Body of pancreas (tissue), 4 donors: Measurements from ENCODE around the gene CETP. TPM values are rescaled to one million over a fixed set of nuclear protein-coding genes. Genes with fewer than 3 reads are reported as not detected.

ENCODE experiments used
- ATAC-seq: fragments of 150-250 bp; one replicate; pipeline ENCODE4 v1.9.1; 2016
- DNase-seq, 4 donors: peaks; one replicate each; pipeline ENCODE4 v3.0.0-alpha.2; 2019
- H3K27ac ChIP-seq, 4 donors: fragments of 200-600 bp; sonication (generic); 1 replicate in 3 of 4; 2 replicates in 1 of 4; pipeline versions ENCODE4 v1.5.1 to v1.6.1; 2016 to 2019; ENCODE audit warnings: mild to moderate bottlenecking in 1 of 4, mixed read lengths in 1 of 4, moderate library complexity in 1 of 4
- H3K27me3 ChIP-seq, 2 donors: fragments of 200-600 bp; sonication (generic); one replicate each; pipeline ENCODE4 v1.6.0; 2016; ENCODE audit warnings: mild to moderate bottlenecking in 1 of 2
- H3K36me3 ChIP-seq, 2 donors: fragments of 200-600 bp; sonication (generic); replicated peaks in 1 of 2; 2 replicates each; pipeline ENCODE4 v1.5.1; 2016; ENCODE audit warnings: low read depth in 2 of 2; ENCODE audit not compliant: insufficient read depth in 1 of 2
- H3K4me1 ChIP-seq: fragments of 200-600 bp; sonication (generic); one replicate; pipeline ENCODE4 v1.6.0; 2016
- H3K4me3 ChIP-seq, 2 donors: fragments of 200-600 bp; sonication (generic); 1 replicate in 1 of 2; 2 replicates in 1 of 2; pipeline ENCODE4 v1.5.1; 2016 to 2019
- H3K9me3 ChIP-seq, 3 donors: fragments of 200-600 bp; sonication (generic); 1 replicate in 2 of 3; 2 replicates in 1 of 3; pipeline ENCODE4 v1.5.1; 2016
- POLR2A ChIP-seq, 3 donors: fragments of 450-650 bp; IDR thresholded peaks; one replicate each; pipeline ENCODE4 v1.6.1; 2016; ENCODE audit warnings: antibody characterized with exemption in 3 of 3, mild to moderate bottlenecking in 2 of 3
- WGBS, 2 donors: methylation state at CpG; one replicate each; pipeline ENCODE4 v1.1.5; 2017; 5-methylcytosine and 5-hydroxymethylcytosine counted together
- intact Hi-C: fragments of 100-400 bp; cut with DNase I; formaldehyde crosslinking; loops from one replicate; pipeline ENCODE4 v1.15.1; 2023
- total RNA-seq, 2 donors: library from RNA; depleted of rRNA; stranded (reverse); fragments of >200 nt; gene quantifications; one replicate each; pipeline ENCODE4 v1.1.0, GENCODE V29; 2016
- TF ChIP-seq, protein P1 (sequence below), 7 experiments: fragments of 450-650 bp in 4 of 7; fragments of 200-600 bp in 3 of 7; sonication (generic) in 3 of 7; IDR thresholded peaks; one replicate each; pipeline ENCODE4 v1.5.1; 2016 to 2019; ENCODE audit warnings: antibody characterized with exemption in 7 of 7

CETP gene
- total RNA-seq, 2 donors from 2014 or later = 0.66 TPM; not detected in 1

DNA sequence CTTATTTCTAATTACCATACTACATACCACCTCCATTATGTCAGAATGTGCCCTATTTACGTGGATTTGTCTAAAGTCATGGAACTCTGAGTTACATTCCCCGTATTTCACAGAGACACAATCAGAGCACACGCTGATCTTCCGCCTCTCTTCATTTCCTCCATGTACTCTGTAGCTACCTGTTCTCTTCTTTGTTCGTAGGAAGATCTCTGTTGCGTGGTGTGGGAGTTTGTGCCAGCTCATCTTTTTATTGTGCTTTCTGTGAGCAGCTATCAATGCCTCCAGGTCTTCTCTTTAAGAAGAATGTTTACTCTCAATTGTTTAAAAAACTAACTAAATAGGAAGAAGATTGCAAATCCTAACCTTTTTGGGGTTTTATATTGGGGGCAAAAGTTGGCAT lies 54.6 kb downstream of the CETP start:
- no peaks in the 10 kb centered on the region for H3K4me1 ChIP-seq
- DNase-seq = no peak
- TF ChIP-seq, protein P1, sequence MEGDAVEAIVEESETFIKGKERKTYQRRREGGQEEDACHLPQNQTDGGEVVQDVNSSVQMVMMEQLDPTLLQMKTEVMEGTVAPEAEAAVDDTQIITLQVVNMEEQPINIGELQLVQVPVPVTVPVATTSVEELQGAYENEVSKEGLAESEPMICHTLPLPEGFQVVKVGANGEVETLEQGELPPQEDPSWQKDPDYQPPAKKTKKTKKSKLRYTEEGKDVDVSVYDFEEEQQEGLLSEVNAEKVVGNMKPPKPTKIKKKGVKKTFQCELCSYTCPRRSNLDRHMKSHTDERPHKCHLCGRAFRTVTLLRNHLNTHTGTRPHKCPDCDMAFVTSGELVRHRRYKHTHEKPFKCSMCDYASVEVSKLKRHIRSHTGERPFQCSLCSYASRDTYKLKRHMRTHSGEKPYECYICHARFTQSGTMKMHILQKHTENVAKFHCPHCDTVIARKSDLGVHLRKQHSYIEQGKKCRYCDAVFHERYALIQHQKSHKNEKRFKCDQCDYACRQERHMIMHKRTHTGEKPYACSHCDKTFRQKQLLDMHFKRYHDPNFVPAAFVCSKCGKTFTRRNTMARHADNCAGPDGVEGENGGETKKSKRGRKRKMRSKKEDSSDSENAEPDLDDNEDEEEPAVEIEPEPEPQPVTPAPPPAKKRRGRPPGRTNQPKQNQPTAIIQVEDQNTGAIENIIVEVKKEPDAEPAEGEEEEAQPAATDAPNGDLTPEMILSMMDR (IDR thresholded peaks at IDR 0.05) = no peak
- no peak for TF ChIP-seq POLR2A (IDR thresholded peaks at IDR 0.05)
- H3K36me3 ChIP-seq = no peaks in the 10 kb centered on the region
- no peak overlapping the region for H3K27ac ChIP-seq
- 85 to 96% methylated on average over 6 of the region's 6 CpGs for WGBS, 2 donors
- no peaks in the 10 kb centered on the region for H3K9me3 ChIP-seq
- no peaks in the 10 kb centered on the region for H3K27me3 ChIP-seq
- H3K4me3 ChIP-seq = no peak overlapping the region
- intact Hi-C loops = no loop called here
- ATAC-seq = no peak

DNA sequence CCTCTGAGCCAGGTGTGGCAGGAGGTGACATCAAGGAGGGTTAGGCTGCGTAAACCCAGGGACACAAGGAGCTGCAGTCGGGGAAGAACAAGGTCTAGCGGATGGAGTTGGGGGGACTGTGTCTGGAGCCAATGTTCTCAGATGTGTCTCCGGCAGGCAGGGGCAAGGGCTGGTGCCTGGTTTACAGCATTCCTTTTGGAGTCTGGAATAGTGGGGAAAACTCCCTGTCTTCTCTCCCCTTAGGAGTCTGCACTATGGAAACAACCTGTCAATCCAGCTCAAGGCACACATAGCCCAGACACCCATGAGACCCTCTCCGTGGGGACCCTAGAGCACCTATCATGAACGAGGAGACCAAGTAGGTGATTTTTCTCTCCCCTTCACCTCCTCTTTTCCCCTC lies 55.1 kb downstream of the CETP start:
- TF ChIP-seq POLR2A (IDR thresholded peaks at IDR 0.05) = no peak
- TF ChIP-seq, protein P1 (IDR thresholded peaks at IDR 0.05) = no peak
- Histone ChIP-seq H3K4me1 (no peaks in the 10 kb centered on the region), H3K27me3 (no peaks in the 10 kb centered on the region), H3K9me3 (no peaks in the 10 kb centered on the region), H3K27ac (no peak overlapping the region), H3K36me3 (no peaks in the 10 kb centered on the region), H3K4me3 (no peak overlapping the region)
- intact Hi-C loops = no loop called here
- no peak for ATAC-seq
- no peak for DNase-seq
- 78 to 80% methylated on average over 6 of the region's 6 CpGs for WGBS, 2 donors

DNA sequence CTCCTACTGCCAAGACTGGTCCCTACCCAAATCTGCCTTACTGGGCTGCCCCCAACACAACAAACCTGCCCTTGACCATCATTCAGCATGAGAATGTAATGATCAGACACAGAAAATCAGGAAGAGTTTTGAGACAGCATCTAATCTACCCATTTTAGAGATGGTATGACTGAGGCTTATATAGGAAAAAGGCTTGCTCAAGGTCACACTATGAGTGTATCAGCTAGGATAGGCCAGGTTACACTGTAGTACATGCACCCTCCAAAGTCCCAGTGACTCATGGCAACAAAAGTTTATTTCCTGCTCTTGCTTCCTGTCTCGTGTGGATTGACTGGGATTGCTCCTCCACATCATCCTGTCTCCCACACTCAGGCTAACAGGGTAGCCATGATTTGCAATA lies 55.5 kb downstream of the CETP start:
- H3K27ac ChIP-seq = no peak overlapping the region
- H3K36me3 ChIP-seq = no peaks in the 10 kb centered on the region
- H3K9me3 ChIP-seq = no peaks in the 10 kb centered on the region
- 73 to 88% methylated on average over 1 of the region's 1 CpG for WGBS, 2 donors
- H3K27me3 ChIP-seq = no peaks in the 10 kb centered on the region
- ATAC-seq (no peak), DNase-seq (no peak)
- intact Hi-C loops = no loop called here
- H3K4me3 ChIP-seq = no peak overlapping the region
- no peak for TF ChIP-seq POLR2A (IDR thresholded peaks at IDR 0.05)
- TF ChIP-seq, protein P1 (IDR thresholded peaks at IDR 0.05) = no peak
- H3K4me1 ChIP-seq = no peaks in the 10 kb centered on the region

DNA sequence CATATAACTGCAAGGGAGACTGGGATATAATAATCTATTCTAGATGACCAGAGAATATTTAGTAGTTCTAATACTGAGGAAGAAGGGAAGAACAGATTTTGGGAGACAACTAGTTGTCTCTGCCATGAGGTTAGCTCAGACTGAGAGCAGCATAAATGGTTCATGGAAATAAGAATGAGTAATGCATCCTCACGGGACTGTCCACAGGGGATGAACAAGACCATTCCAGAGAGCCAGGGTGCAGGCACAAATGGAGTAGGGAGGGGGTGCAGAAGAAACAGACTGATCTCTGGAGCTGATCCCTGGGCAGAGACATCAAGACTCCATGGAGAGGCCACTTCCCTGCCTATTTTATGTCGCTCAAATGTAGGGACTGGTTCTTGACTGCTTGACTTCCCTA lies 58.0 kb downstream of the CETP start:
- TF ChIP-seq POLR2A (IDR thresholded peaks at IDR 0.05) = no peak
- TF ChIP-seq, protein P1 (IDR thresholded peaks at IDR 0.05) = no peak
- WGBS, 2 donors = 77 to 82% methylated on average over 2 of the region's 2 CpGs
- no peak overlapping the region for H3K4me3 ChIP-seq
- no peaks in the 10 kb centered on the region for H3K4me1 ChIP-seq
- no peak for DNase-seq
- no peaks in the 10 kb centered on the region for H3K27me3 ChIP-seq
- H3K27ac ChIP-seq = no peak overlapping the region
- H3K9me3 ChIP-seq = no peaks in the 10 kb centered on the region
- no peak for ATAC-seq
- no peaks in the 10 kb centered on the region for H3K36me3 ChIP-seq
- intact Hi-C loops = no loop called here

DNA sequence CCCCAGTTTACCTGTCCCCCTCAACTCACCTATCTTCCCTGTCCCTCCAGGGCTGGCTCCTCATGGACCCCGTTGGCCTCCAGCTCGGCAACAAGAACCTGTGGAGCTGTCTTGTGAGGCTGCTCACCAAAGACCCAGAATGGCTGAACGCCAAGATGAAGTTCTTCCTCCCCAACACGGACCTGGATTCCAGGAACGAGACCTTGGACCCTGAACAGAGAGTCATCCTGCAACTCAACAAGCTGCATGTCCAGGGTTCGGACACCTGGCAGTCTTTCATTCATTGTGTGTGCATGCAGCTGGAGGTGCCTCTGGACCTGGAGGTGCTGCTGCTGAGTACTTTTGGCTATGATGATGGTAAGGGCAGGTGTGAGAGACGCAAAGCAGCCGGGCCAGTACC lies 58.9 kb downstream of the CETP start:
- WGBS, 2 donors = 68 to 83% methylated on average over 6 to 8 of the region's 8 CpGs
- Histone ChIP-seq H3K9me3 (no peaks in the 10 kb centered on the region), H3K36me3 (no peaks in the 10 kb centered on the region), H3K4me3 (no peak overlapping the region), H3K27me3 (no peaks in the 10 kb centered on the region), H3K27ac (no peak overlapping the region), H3K4me1 (no peaks in the 10 kb centered on the region)
- ATAC-seq (no peak), DNase-seq (no peak)
- no peak for TF ChIP-seq POLR2A (IDR thresholded peaks at IDR 0.05)
- TF ChIP-seq, protein P1 (IDR thresholded peaks at IDR 0.05) = no peak
- intact Hi-C loops = no loop called here
